ENCODE measurements around the gene PGBD1.

DNA sequence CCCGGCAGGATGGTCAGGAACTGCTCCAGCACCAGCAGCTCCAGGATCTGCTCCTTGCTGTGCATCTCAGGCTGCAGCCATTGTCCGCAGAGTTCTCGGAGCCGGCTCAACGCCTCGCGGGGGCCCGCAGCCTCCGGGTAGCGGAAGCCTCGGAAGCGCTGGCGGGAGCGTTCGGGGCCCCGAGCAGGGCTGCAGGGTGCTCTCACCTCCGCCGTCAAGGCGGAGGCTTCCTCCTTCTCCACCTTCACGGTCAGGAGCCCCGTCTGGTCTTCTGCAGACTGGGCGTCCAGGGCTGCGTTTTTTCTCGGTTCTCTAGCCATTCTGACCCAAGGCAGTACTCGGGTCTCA lies 29.7 kb upstream of the PGBD1 start:
- TF ChIP-seq CTCF (conservative IDR thresholded peaks at IDR 0.05) = no peak
- no peak for TF ChIP-seq EZH2 (IDR thresholded peaks at IDR 0.05; ENCODE audit: low read depth)

All from PC-9 (cell line).